OCI-M2 (cell line): ENCODE data around the gene ABHD14A.

Source experiments
- DNase-seq: peaks from one replicate; lab custom pipeline; 2025; ENCODE audit not compliant: unreplicated experiment; lab: John Stamatoyannopoulos, UW

The ABHD14A gene

DNA sequence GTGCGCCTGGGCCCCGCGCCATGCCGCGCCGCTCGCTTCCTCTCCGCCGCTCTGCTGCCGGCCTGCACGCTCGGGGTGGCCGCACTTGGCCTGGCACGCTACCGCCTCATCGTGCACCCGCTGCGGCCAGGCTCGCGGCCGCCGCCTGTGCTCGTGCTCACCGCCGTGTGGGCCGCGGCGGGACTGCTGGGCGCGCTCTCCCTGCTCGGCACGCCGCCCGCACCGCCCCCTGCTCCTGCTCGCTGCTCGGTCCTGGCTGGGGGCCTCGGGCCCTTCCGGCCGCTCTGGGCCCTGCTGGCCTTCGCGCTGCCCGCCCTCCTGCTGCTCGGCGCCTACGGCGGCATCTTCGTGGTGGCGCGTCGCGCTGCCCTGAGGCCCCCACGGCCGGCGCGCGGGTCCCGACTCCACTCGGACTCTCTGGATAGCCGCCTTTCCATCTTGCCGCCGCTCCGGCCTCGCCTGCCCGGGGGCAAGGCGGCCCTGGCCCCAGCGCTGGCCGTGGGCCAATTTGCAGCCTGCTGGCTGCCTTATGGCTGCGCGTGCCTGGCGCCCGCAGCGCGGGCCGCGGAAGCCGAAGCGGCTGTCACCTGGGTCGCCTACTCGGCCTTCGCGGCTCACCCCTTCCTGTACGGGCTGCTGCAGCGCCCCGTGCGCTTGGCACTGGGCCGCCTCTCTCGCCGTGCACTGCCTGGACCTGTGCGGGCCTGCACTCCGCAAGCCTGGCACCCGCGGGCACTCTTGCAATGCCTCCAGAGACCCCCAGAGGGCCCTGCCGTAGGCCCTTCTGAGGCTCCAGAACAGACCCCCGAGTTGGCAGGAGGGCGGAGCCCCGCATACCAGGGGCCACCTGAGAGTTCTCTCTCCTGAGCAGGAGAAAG is 18.7 kb upstream of the ABHD14A start:
- DNase-seq, result no peak

GRCh38 chr3:51957520-51958205 is 17.2 kb upstream of the ABHD14A start:
- no peak for DNase-seq

DNA sequence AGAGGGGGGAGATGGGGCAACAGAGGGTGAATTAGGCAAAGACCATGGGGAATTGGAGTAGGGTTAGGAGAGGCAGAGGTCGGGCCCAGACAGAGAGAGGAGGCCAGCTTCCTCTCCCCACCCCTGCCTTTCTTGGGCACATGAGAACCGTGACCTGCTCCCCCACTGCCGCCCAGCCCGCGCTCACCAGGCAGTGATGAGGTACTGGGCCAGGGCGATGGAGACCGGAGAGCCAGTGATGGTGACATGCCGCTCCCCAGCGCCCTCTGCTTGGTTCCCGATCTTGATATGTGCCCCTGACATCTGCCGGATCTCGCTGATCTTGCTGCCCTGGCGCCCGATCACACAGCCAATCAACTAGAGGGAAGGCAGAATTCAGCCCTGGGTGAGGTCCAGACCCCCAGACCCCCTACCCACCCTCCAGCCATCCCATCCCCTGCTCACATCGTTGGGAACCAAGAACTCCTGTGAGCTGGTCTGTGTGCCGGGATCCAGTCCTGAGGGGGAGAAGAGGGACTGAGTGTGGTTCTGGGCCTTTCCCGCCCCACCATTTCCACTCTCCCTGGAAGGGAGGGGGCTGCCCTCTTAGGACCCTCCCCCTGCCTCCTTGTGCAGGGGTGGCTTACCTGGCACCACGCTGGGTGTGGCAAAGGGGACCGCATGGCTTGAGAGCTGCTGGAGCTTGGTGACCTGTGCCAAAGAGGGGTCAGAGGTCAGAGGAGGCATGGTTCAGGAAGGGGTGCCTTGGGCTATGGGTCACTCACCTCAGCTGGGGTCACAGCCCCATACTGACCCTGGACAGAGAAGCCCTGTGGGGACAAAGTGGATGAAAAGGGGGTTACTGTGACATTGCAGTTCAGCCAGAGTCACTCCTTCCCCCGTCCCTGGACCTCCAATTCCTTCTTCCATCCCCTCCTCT is 16.0 kb upstream of the ABHD14A start:
- DNase-seq, result no peak

GRCh38 chr3:51959651-51960050 is 15.2 kb upstream of the ABHD14A start:
- no peak for DNase-seq

DNA sequence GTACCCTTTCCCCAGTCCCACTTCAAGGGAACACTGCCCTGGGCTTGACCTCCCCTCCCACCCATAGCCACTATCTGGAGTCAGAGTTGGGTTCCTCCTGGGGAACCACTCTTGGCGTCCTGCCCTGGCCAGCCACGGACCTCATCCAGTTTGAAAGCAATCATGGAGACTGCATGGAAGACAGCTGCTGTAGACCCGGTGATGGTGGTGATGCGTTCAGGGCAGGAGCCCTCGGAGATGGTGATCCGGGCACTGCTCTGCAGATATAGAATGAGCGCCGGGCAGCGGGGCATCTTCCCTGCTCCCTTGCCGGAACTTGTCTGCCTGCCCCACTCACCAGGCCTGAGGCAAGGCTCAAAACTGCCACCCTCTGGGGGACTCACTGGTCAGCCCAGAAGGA is 14.5 kb upstream of the ABHD14A start:
- no peak for DNase-seq

- DNase-seq, result no peak
Observed at GRCh38 chr3:51961011-51961410, 13.9 kb upstream of the ABHD14A start.

DNA sequence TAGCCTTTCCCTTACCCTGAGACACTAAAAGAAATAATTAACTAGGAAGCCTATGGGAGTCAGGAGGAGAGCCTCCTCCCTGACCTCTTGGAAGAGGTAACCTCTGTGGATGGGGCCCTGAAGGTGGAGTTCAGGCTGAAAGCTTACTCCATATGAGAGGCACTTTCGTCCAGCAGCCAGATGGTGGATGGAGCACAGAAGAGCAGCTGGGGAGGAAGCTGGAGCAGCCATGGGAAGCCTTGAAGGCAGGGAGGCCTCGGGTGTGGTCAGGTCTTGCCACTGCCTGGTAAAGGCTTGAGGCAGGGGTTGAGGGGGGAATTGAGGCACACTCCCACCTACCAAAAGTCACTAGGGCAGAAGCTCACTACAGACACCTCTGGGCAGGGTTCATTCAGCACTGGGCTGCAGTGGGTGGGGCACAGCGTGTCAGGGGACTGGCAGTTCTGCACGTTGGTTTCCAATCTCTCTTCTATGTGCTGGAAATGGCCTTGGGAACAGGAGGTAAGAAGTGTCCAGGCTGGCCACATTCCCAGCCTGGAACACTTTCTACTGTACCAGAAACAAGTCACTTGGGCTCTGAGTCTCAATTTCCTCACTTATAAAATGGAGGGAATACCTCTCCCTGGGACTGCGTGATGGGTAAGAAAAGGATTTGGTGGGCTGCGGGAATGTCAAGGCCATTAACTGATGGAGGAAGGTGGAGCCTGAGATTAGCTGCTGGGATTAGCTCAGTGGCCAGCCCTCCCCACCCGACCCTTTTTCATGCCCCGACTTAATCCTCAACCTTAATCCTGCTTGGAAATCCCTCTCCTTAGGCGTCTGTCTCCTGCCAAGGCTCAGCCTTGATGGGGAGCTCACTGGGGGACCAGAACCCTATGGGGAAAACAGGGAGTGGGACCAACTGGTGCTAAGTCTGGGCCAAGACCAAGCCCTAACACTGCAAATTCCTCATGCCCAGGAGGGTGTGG is 13.0 kb upstream of the ABHD14A start:
- no peak for DNase-seq

DNA sequence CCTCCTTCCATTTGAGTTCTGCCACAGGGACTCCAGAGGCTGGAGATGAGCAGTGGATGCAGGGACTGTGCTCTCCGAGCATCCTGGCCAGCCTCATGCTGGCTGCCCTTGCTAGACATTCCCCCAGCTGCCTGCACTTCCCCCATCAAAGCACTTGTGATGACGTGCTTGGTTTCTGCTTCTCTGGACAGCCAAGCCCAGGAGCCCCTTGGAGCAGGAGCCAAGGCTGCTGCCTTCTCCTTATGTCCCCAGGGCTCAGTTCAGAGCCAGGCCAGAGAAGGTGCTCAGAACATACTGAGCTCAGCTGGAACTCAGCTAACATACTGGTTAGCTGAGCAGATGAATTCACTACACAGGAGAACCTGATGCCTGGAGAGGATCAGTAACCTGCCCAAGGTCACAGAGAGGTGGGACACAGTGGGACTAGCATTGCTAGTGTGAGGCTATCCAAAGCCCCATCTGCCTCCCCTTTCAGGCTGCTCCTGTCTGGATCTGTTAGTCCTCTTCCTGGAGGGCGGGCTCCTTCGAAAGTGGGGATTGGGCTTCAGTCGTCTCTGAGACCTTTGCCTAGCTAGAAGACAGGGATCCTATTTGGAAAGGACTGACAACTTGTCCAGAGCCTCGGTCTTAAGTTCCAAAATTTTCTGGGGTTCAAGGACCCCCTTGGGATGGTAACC is 11.9 kb upstream of the ABHD14A start:
- DNase-seq, result no peak

- no peak for DNase-seq
Observed at GRCh38 chr3:51963951-51964451, 10.9 kb upstream of the ABHD14A start.

GRCh38 chr3:51964521-51964920 is 10.3 kb upstream of the ABHD14A start:
- DNase-seq, result no peak

DNA sequence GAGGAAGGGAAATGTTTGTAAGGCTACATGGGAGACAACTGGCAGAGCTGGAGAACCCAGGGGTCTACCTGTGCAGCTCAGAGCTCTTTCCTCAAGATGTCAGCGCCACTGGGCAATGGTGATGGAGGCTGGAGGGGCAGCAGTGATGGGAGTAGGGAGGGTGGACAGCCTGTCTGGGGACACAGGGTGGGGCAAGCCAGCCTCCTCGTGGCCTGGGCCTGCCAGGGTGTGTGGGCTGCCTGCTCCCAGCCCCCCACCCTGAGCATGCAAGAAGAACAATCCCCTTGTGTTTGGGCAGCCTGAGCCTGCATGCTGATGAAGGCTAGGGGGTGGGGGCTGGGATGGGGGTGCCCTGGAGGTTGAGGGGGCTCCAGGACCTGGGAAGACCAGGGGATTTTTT is 8.8 kb upstream of the ABHD14A start:
- DNase-seq, result no peak

DNA sequence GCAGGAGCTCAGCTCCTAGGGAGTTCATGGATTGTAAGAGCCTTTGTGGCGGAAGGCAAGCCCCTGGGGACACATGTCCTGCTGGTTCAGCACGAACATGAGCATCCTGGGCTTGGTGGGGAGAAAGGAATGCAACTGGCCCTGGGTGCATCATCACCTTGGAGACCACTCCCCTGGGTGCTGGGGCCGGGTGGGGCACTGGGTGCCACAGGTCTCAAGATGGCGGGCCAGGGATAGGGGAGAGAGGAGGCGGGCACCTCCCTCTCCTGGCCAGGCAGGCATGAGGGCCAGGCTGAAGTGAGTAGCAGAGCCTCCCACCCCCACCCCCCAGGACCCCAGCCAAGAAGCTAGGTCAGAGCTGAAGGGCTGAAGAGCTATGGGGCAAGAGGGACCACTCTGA is 8.4 kb upstream of the ABHD14A start:
- no peak for DNase-seq

- no peak for DNase-seq
Observed at GRCh38 chr3:51966922-51967383, 7.9 kb upstream of the ABHD14A start.

- DNase-seq, result no peak
Observed at GRCh38 chr3:51967384-51968169, 7.3 kb upstream of the ABHD14A start, which contains the start of gene PCBP4. Gene PCBP4, minus strand, starts transcription at chr3:51967454. Its CDS starts 6,214 bp downstream, at chr3:51961240.

- no peak for DNase-seq
Observed at GRCh38 chr3:51968170-51968775, 6.6 kb upstream of the ABHD14A start.

GRCh38 chr3:51968883-51969678 is 5.8 kb upstream of the ABHD14A start:
- no peak for DNase-seq

DNA sequence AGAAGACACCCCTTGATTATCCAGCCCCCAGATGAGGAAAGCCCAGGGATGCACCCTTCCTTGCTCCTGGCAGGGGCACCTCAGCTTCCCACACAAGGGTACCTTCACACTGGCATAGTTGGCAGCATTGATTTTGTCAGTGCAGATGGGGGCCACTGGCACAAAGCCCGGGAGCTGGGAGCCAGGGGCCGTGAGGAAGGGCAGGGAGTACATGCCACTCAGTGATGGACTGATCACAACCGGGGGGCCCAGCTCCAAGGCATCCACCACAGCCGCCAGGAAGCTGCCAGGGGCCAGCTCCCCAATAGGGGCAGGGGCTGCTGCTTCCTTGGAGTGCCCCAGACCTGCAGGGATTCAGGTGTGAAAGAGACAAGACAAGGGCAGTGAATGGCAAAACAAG is 5.0 kb upstream of the ABHD14A start:
- DNase-seq, result no peak
